ENCODE results near the gene OPALIN. TPM values are rescaled to one million over a fixed set of nuclear protein-coding genes. Genes with fewer than 3 reads are reported as not detected.

The OPALIN gene
- polyA plus RNA-seq, 1 donor from 2014 or later = not detected

GRCh38 chr10:96360766-96361165, 2.0 kb upstream of the OPALIN start:
- Histone ChIP-seq H3K79me2 (replicated peaks; ENCODE audit: insufficient read depth, low read length) (no peaks in the 10 kb centered on the region), H3K9ac (ENCODE audit: low read length) (no peak overlapping the region), H3K27me3 (ENCODE audit: insufficient read depth, low read depth, low read length) (no peaks in the 10 kb centered on the region), H3F3A (ENCODE audit: insufficient read depth, low read length, poor library complexity, severe bottlenecking) (no peaks in the 10 kb centered on the region), H3K36me3 (ENCODE audit: insufficient read depth, low read length) (no peaks in the 10 kb centered on the region), H3K9me2 (ENCODE audit: insufficient read depth, low read length) (no peaks in the 10 kb centered on the region), H3K9me3 (ENCODE audit: low read length) (no peaks in the 10 kb centered on the region), H4K20me1 (ENCODE audit: insufficient read depth) (no peaks in the 10 kb centered on the region), H2AFZ (ENCODE audit: low read depth, low read length) (no peak overlapping the region), H3K27ac (ENCODE audit: low read length) (no peak overlapping the region), H3K4me2 (ENCODE audit: low read length) (no peak overlapping the region), H3K4me3 (ENCODE audit: low read length) (no peak overlapping the region)
- no peak for TF ChIP-seq SMC3 (conservative IDR thresholded peaks at IDR 0.05; ENCODE audit: poor library complexity)
- no peak for TF ChIP-seq EP300 (conservative IDR thresholded peaks at IDR 0.05; ENCODE audit: poor library complexity, severe bottlenecking)
- TF ChIP-seq MXI1 (conservative IDR thresholded peaks at IDR 0.05; ENCODE audit: poor library complexity, severe bottlenecking) = no peak
- TF ChIP-seq REST (IDR thresholded peaks at IDR 0.05; ENCODE audit: borderline replicate concordance) = no peak
- TF ChIP-seq RAD21 (conservative IDR thresholded peaks at IDR 0.05) = no peak
- no peak for TF ChIP-seq TAF1 (IDR thresholded peaks at IDR 0.05; ENCODE audit: low read depth)
- TF ChIP-seq POLR2AphosphoS5 (IDR thresholded peaks at IDR 0.05) = no peak

GRCh38 chr10:96360331-96360730, 1.5 kb upstream of the OPALIN start:
- Histone ChIP-seq H3K27ac (ENCODE audit: low read length) (no peak overlapping the region), H3K4me2 (ENCODE audit: low read length) (no peak overlapping the region), H3K79me2 (replicated peaks; ENCODE audit: insufficient read depth, low read length) (no peaks in the 10 kb centered on the region), H3K27me3 (ENCODE audit: insufficient read depth, low read depth, low read length) (no peaks in the 10 kb centered on the region), H2AFZ (ENCODE audit: low read depth, low read length) (no peak overlapping the region), H4K20me1 (ENCODE audit: insufficient read depth) (no peaks in the 10 kb centered on the region), H3K36me3 (ENCODE audit: insufficient read depth, low read length) (no peaks in the 10 kb centered on the region), H3K4me3 (ENCODE audit: low read length) (no peak overlapping the region), H3K9me2 (ENCODE audit: insufficient read depth, low read length) (no peaks in the 10 kb centered on the region), H3F3A (ENCODE audit: insufficient read depth, low read length, poor library complexity, severe bottlenecking) (no peaks in the 10 kb centered on the region), H3K9me3 (ENCODE audit: low read length) (no peaks in the 10 kb centered on the region), H3K9ac (ENCODE audit: low read length) (no peak overlapping the region)
- TF ChIP-seq TAF1 (IDR thresholded peaks at IDR 0.05; ENCODE audit: low read depth) (no peak), EZH2 (IDR thresholded peaks at IDR 0.05; ENCODE audit: borderline replicate concordance, insufficient read depth, low read length, poor library complexity, severe bottlenecking) (no peak), RAD21 (conservative IDR thresholded peaks at IDR 0.05) (no peak), CTCF (IDR thresholded peaks at IDR 0.05; ENCODE audit: poor library complexity, severe bottlenecking) (no peak), REST (IDR thresholded peaks at IDR 0.05; ENCODE audit: borderline replicate concordance) (no peak)
